HepG2 (cell line): Measurements from ENCODE around the gene KLC4. TPM values are rescaled to one million over a fixed set of nuclear protein-coding genes. Genes with fewer than 3 reads are reported as not detected.
A peak's percentile ranks its signal among the peaks of the same experiment; 100 is the strongest.

Source experiments
- CAMTA2 ChIP-seq: sonication (generic); formaldehyde crosslinking; IDR thresholded peaks from 2 replicates; pipeline ENCODE4 v1.4.0; 2020; ENCODE audit warnings: mild to moderate bottlenecking, missing genetic modification reagents, borderline replicate concordance
- GATA4 ChIP-seq: sonication (generic); IDR thresholded peaks from 2 replicates; pipeline ENCODE4 v1.6.1; 2016; ENCODE audit warnings: antibody characterized with exemption, low read depth, borderline replicate concordance
- GTF3A ChIP-seq: sonication (generic); formaldehyde crosslinking; conservative IDR thresholded peaks from 2 replicates; pipeline ENCODE4 v1.4.0; 2020; ENCODE audit warnings: mild to moderate bottlenecking, missing genetic modification reagents
- KDM3A ChIP-seq: IDR thresholded peaks from 2 replicates; pipeline ENCODE4 v1.6.1; 2018; ENCODE audit warnings: low read depth, missing compliant biosample characterization
- PHF21A ChIP-seq: sonication (generic); formaldehyde crosslinking; IDR thresholded peaks from 2 replicates; pipeline ENCODE4 v1.5.0; 2020; ENCODE audit warnings: mild to moderate bottlenecking, missing genetic modification reagents
- POLR2G ChIP-seq: fragments of 200-400 bp; formaldehyde crosslinking; IDR thresholded peaks from 2 replicates; pipeline ENCODE4 v1.6.1; 2018; ENCODE audit warnings: mild to moderate bottlenecking, low read depth, low read length, moderate library complexity
- SIX4 ChIP-seq: sonication (generic); formaldehyde crosslinking; IDR thresholded peaks from 2 replicates; pipeline ENCODE4 v1.4.0; 2020; ENCODE audit warnings: missing genetic modification reagents
- TAF1 ChIP-seq: sonication (generic); formaldehyde crosslinking; IDR thresholded peaks from 2 replicates; pipeline ENCODE4 v1.4.0; 2020; ENCODE audit warnings: missing genetic modification reagents
- TEAD3 ChIP-seq: optimal IDR thresholded peaks from 2 replicates; pipeline ENCODE3; 2016; ENCODE audit warnings: borderline replicate concordance
- ZC3H4 ChIP-seq: sonication (generic); formaldehyde crosslinking; IDR thresholded peaks from 2 replicates; pipeline ENCODE4 v1.4.0; 2020; ENCODE audit warnings: missing genetic modification reagents, borderline replicate concordance
- ZNF20 ChIP-seq: sonication (generic); formaldehyde crosslinking; IDR thresholded peaks from 2 replicates; pipeline ENCODE4 v1.4.0; 2020; ENCODE audit warnings: mild to moderate bottlenecking, moderate library complexity, missing genetic modification reagents
- ZNF274 ChIP-seq: sonication (generic); formaldehyde crosslinking; IDR thresholded peaks from 2 replicates; pipeline ENCODE4 v1.5.1; 2020; ENCODE audit warnings: mild to moderate bottlenecking, missing genetic modification reagents
- polyA plus RNA-seq, 8 experiments: library from polyadenylated mRNA; depleted of rRNA in 3 of 8; stranded (reverse) in 7 of 8; unstranded in 1 of 8; fragments of >200 nt; fragmentation: Illumina TruSeq in 4 of 8; extraction: Trizol in 4 of 8; gene quantifications; 2 replicates each; pipeline versions ENCODE4 v1.2.1 to v1.2.3, GENCODE V29; 2011 to 2016; ENCODE audit warnings: low read depth in 4 of 8, missing spikeins in 1 of 8, mixed read lengths in 1 of 8; ENCODE audit not compliant: insufficient read depth in 1 of 8
- total RNA-seq, 5 experiments: library from RNA; depleted of rRNA; stranded (reverse); fragments of >200 nt; fragmentation: Illumina TruSeq; extraction: Trizol; gene quantifications; 2 replicates each; pipeline ENCODE4 v1.2.3, GENCODE V29; 2016; ENCODE audit warnings: low read depth in 1 of 5
- TF ChIP-seq, protein P1 (sequence below): IDR thresholded peaks from 2 replicates; pipeline ENCODE4 v1.6.1; 2012; ENCODE audit warnings: low read length, improper control_type of control experiment
- TF ChIP-seq, protein P2 (sequence below): sonication (generic); formaldehyde crosslinking; IDR thresholded peaks from 2 replicates; pipeline ENCODE4 v1.4.0; 2020; ENCODE audit warnings: mild to moderate bottlenecking, missing genetic modification reagents
- TF ChIP-seq, protein P3 (sequence below): sonication (generic); formaldehyde crosslinking; IDR thresholded peaks from 2 replicates; pipeline ENCODE4 v1.5.0; 2020; ENCODE audit warnings: mild to moderate bottlenecking, missing genetic modification reagents
- TF ChIP-seq, protein P4 (sequence below): IDR thresholded peaks from 2 replicates; pipeline ENCODE4 v1.6.1; 2012; ENCODE audit warnings: inconsistent platforms
- TF ChIP-seq, protein P5 (sequence below): fragments of 450-650 bp; IDR thresholded peaks from 2 replicates; pipeline ENCODE4 v1.6.1; 2016

KLC4 gene
- total and polyA plus RNA-seq, 2 of the 13 experiments (the other 11 are each of a cell fraction or from before 2014, with no cell fraction given), result 45.4 to 70.4 TPM

DNA sequence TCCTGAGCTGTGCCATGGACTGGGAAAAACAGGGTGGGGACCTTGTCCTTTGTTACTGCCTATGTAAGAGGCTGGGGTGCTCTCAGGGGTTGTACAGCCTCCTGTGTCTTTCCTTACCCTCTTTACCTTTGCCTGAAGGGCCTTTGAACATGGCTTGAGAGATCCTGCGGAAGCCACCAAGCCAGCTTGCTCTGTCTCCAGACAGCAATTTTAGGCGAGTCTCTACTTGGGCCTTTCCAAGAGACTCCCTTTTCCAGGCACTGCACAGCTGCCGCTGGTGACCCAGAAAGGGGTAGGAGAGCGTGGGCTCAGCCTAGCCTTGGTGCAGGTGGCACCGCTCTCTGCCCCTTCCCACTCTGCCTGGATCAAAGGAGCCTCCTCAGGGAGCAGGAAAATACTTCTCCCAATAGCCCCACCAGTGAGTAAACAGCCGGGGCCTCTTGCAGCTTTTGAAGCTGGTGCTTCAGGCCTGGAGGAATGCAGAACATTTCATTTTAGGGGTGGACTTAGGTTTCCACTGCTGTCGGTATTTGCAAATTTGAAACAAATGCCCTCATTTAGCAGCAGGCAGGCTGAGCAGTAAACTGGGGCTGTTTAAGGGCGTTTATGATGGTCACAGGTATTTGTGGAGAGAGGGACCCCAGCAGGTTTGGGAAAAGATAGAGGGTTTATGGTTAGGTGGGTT, 30.6 kb downstream of the KLC4 start (continued):
- TF ChIP-seq, protein P1, sequence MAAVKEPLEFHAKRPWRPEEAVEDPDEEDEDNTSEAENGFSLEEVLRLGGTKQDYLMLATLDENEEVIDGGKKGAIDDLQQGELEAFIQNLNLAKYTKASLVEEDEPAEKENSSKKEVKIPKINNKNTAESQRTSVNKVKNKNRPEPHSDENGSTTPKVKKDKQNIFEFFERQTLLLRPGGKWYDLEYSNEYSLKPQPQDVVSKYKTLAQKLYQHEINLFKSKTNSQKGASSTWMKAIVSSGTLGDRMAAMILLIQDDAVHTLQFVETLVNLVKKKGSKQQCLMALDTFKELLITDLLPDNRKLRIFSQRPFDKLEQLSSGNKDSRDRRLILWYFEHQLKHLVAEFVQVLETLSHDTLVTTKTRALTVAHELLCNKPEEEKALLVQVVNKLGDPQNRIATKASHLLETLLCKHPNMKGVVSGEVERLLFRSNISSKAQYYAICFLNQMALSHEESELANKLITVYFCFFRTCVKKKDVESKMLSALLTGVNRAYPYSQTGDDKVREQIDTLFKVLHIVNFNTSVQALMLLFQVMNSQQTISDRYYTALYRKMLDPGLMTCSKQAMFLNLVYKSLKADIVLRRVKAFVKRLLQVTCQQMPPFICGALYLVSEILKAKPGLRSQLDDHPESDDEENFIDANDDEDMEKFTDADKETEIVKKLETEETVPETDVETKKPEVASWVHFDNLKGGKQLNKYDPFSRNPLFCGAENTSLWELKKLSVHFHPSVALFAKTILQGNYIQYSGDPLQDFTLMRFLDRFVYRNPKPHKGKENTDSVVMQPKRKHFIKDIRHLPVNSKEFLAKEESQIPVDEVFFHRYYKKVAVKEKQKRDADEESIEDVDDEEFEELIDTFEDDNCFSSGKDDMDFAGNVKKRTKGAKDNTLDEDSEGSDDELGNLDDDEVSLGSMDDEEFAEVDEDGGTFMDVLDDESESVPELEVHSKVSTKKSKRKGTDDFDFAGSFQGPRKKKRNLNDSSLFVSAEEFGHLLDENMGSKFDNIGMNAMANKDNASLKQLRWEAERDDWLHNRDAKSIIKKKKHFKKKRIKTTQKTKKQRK, result no peak
- TF ChIP-seq TEAD3 (CRISPR knock-in tag) (peak; percentile 98), SIX4 (CRISPR knock-in tag) (peak; percentile 26; the same call in 1 of the 2 replicates), PHF21A (CRISPR knock-in tag) (peak; percentile 92; the same call in 1 of the 2 replicates), KDM3A (CRISPR knock-in tag) (no peak; the same call in 1 of the 2 replicates), TAF1 (CRISPR knock-in tag) (no peak; the same call in 1 of the 2 replicates), ZC3H4 (CRISPR knock-in tag) (no peak; the same call in 1 of the 2 replicates), POLR2G (peak; percentile 82), ZNF20 (no peak), ZNF274 (CRISPR knock-in tag) (no peak), CAMTA2 (CRISPR knock-in tag) (no peak), GATA4 (peak; percentile 73; the same call in 1 of the 2 replicates), GTF3A (no peak)
- TF ChIP-seq, protein P2, sequence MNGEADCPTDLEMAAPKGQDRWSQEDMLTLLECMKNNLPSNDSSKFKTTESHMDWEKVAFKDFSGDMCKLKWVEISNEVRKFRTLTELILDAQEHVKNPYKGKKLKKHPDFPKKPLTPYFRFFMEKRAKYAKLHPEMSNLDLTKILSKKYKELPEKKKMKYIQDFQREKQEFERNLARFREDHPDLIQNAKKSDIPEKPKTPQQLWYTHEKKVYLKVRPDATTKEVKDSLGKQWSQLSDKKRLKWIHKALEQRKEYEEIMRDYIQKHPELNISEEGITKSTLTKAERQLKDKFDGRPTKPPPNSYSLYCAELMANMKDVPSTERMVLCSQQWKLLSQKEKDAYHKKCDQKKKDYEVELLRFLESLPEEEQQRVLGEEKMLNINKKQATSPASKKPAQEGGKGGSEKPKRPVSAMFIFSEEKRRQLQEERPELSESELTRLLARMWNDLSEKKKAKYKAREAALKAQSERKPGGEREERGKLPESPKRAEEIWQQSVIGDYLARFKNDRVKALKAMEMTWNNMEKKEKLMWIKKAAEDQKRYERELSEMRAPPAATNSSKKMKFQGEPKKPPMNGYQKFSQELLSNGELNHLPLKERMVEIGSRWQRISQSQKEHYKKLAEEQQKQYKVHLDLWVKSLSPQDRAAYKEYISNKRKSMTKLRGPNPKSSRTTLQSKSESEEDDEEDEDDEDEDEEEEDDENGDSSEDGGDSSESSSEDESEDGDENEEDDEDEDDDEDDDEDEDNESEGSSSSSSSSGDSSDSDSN (CRISPR knock-in tag), result peak; percentile 67
- TF ChIP-seq, protein P3, sequence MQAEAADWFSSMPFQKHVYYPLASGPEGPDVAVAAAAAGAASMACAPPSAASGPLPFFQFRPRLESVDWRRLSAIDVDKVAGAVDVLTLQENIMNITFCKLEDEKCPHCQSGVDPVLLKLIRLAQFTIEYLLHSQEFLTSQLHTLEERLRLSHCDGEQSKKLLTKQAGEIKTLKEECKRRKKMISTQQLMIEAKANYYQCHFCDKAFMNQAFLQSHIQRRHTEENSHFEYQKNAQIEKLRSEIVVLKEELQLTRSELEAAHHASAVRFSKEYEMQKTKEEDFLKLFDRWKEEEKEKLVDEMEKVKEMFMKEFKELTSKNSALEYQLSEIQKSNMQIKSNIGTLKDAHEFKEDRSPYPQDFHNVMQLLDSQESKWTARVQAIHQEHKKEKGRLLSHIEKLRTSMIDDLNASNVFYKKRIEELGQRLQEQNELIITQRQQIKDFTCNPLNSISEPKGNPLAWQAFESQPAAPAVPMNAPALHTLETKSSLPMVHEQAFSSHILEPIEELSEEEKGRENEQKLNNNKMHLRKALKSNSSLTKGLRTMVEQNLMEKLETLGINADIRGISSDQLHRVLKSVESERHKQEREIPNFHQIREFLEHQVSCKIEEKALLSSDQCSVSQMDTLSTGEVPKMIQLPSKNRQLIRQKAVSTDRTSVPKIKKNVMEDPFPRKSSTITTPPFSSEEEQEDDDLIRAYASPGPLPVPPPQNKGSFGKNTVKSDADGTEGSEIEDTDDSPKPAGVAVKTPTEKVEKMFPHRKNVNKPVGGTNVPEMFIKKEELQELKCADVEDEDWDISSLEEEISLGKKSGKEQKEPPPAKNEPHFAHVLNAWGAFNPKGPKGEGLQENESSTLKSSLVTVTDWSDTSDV (CRISPR knock-in tag), result no peak
- TF ChIP-seq, protein P4, sequence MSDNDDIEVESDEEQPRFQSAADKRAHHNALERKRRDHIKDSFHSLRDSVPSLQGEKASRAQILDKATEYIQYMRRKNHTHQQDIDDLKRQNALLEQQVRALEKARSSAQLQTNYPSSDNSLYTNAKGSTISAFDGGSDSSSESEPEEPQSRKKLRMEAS, result peak; percentile 73
- TF ChIP-seq, protein P5, sequence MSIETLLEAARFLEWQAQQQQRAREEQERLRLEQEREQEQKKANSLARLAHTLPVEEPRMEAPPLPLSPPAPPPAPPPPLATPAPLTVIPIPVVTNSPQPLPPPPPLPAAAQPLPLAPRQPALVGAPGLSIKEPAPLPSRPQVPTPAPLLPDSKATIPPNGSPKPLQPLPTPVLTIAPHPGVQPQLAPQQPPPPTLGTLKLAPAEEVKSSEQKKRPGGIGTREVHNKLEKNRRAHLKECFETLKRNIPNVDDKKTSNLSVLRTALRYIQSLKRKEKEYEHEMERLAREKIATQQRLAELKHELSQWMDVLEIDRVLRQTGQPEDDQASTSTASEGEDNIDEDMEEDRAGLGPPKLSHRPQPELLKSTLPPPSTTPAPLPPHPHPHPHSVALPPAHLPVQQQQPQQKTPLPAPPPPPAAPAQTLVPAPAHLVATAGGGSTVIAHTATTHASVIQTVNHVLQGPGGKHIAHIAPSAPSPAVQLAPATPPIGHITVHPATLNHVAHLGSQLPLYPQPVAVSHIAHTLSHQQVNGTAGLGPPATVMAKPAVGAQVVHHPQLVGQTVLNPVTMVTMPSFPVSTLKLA, result no peak
